Naive thymus-derived CD4-positive, alpha-beta T cell (primary cell): ENCODE measurements around the gene BCKDHB. TPM values are rescaled to one million over a fixed set of nuclear protein-coding genes. Genes with fewer than 3 reads are reported as not detected.
"Not testable (repeated sequence)": the region's sequence is repeated elsewhere in the genome, so short reads cannot be mapped to it uniquely, and the experiment has no call there.

Experiments used
- ATAC-seq: fragments of 150-1000 bp; cut with Tn5 transposase; 2 replicates; pipeline ENCODE4 v1.10.0; 2021; ENCODE audit warnings: mild to moderate bottlenecking, moderate library complexity
- CTCF ChIA-PET: fragments of 350-600 bp; sonication (Branson Sonifier 250); formaldehyde crosslinking; loops from one replicate; lab custom pipeline; 2021; ENCODE audit warnings: antibody characterized with exemption; lab: Charles Lee
- POLR2A ChIA-PET: fragments of 350-600 bp; sonication (Branson Sonifier 250); formaldehyde crosslinking; loops from one replicate; lab custom pipeline; 2021; ENCODE audit warnings: antibody characterized with exemption, inconsistent platforms; lab: Charles Lee
- DNase-seq, 9 donors: peaks; one replicate each; pipeline versions ENCODE4 v3.0.0 to v3.0.0-alpha.2; 2020 to 2022; ENCODE audit warnings: mixed read lengths in 1 of 9
- H3K27ac ChIP-seq: one replicate; pipeline ENCODE4 v1.7.0; 2013; ENCODE audit warnings: mild to moderate bottlenecking, low read depth, low read length, moderate library complexity
- H3K27me3 ChIP-seq, 2 donors: one replicate each; pipeline ENCODE4 v1.7.0; 2013; ENCODE audit warnings: low read length in 2 of 2, mild to moderate bottlenecking in 2 of 2, moderate library complexity in 2 of 2; ENCODE audit not compliant: control insufficient read depth in 2 of 2, insufficient read depth in 2 of 2
- H3K36me3 ChIP-seq, 3 experiments: 1 replicate in 2 of 3; 2 replicates in 1 of 3; pipeline ENCODE4 v1.7.0; 2013; ENCODE audit warnings: low read length in 3 of 3, mild to moderate bottlenecking in 3 of 3, moderate library complexity in 1 of 3; ENCODE audit not compliant: insufficient read depth in 3 of 3, control insufficient read depth in 2 of 3
- H3K4me1 ChIP-seq, 2 donors: one replicate each; pipeline ENCODE4 v1.7.0; 2013; ENCODE audit warnings: low read length in 2 of 2, mild to moderate bottlenecking in 2 of 2, moderate library complexity in 1 of 2; ENCODE audit not compliant: control insufficient read depth in 2 of 2, insufficient read depth in 2 of 2
- H3K4me3 ChIP-seq: 2 replicates; pipeline ENCODE4 v1.7.0; 2013; ENCODE audit warnings: mild to moderate bottlenecking, low read length
- H3K9me3 ChIP-seq, 3 experiments: 1 replicate in 2 of 3; 2 replicates in 1 of 3; pipeline ENCODE4 v1.7.0; 2013; ENCODE audit warnings: low read length in 3 of 3; ENCODE audit not compliant: control insufficient read depth in 2 of 3
- H3K27ac Mint-ChIP-seq, 9 donors: one replicate each; pipeline ENCODE4 v1.8.0; 2020 to 2022; ENCODE audit warnings: mixed read lengths in 9 of 9, mild to moderate bottlenecking in 8 of 9, moderate library complexity in 5 of 9, inconsistent platforms in 2 of 9
- H3K27me3 Mint-ChIP-seq, 5 donors: one replicate each; pipeline ENCODE4 v1.8.0; 2021 to 2022; ENCODE audit warnings: mixed read lengths in 5 of 5, mild to moderate bottlenecking in 1 of 5
- H3K36me3 Mint-ChIP-seq, 5 donors: one replicate each; pipeline ENCODE4 v1.8.0; 2020 to 2022; ENCODE audit warnings: mixed read lengths in 5 of 5, mild to moderate bottlenecking in 3 of 5, inconsistent platforms in 1 of 5
- H3K4me1 Mint-ChIP-seq, 7 donors: one replicate each; pipeline ENCODE4 v1.8.0; 2020 to 2022; ENCODE audit warnings: mixed read lengths in 7 of 7, mild to moderate bottlenecking in 3 of 7, inconsistent platforms in 1 of 7
- H3K4me3 Mint-ChIP-seq, 10 donors: one replicate each; pipeline ENCODE4 v1.8.0; 2020 to 2022; ENCODE audit warnings: mild to moderate bottlenecking in 10 of 10, mixed read lengths in 10 of 10, moderate library complexity in 6 of 10, inconsistent platforms in 2 of 10
- H3K9me3 Mint-ChIP-seq, 11 donors: one replicate each; pipeline ENCODE4 v1.8.0; 2020 to 2022; ENCODE audit warnings: mixed read lengths in 11 of 11, mild to moderate bottlenecking in 4 of 11, inconsistent platforms in 1 of 11, moderate library complexity in 1 of 11
- intact Hi-C, 2 donors: fragments of 100-400 bp; cut with micrococcal nuclease; formaldehyde crosslinking; loops; one replicate each; pipeline ENCODE4 v1.15.1; 2023
- polyA plus RNA-seq, 2 donors: library from polyadenylated mRNA; unstranded; fragments of 300-500 nt; fragmentation: Illumina TruSeq; gene quantifications; one replicate each; pipeline ENCODE4 v1.2.3, GENCODE V29; 2021
- total RNA-seq, 6 experiments: library from RNA in 5 of 6; stranded (reverse) in 5 of 6; gene quantifications; 1 replicate in 5 of 6; 2 replicates in 1 of 6; pipeline ENCODE4 v1.2.3 and lab custom pipeline; 2021 to 2026

Gene BCKDHB
- total RNA-seq (10 to 100 TPM; 13.8 to 22.1 (median 17.4) TPM), polyA plus RNA-seq (10 to 100 TPM; 18.6 to 24.3 TPM), total RNA-seq (lab: John Stamatoyannopoulos, UW) (13.7 reads per million, percentile 42 among the genes with 10 or more reads in this experiment)

DNA sequence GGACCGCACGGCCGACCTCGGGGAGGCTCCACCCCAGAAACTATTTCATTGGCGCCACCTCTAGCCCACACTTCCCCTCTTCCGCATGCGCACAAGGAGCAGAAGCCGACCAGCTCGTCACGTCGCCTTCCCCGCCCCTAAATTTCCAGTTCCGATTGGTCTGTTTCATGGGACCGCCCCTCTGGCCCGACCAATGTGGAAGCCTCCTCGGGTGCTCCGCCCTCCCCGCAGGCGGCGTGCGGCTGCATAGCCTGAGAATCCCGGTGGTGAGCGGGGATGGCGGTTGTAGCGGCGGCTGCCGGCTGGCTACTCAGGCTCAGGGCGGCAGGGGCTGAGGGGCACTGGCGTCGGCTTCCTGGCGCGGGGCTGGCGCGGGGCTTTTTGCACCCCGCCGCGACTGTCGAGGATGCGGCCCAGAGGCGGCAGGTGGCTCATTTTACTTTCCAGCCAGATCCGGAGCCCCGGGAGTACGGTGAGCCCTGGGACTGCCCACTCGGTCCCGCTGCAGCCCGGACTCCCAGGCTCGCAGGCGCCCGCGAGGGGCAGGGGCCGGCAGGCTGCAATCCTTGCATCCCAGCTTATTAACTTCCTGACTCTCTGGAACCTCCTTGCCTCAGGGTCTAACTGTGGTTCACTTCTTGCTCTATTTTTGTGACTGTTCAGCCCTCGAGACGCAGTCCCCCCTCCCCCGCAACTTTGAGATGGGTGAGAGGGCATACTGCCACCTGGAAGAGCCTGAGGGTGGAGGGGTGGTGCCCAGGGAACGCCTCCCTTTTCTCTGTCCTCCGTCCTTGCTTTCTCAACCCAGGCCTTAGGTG lies at the start of gene BCKDHB:
Gene BCKDHB, plus strand, starts transcription at position 254 of the 818 bp plus-strand sequence. Its CDS starts 23 bp downstream, at position 277.
- H3K4me3 ChIP-seq: peak within 1 kb of the TSS; percentile 77
- Mint-ChIP-seq H3K36me3 (no peaks in the 10 kb centered on the region), H3K9me3 (no peaks in the 10 kb centered on the region), H3K4me3 (peak within 1 kb of the TSS; percentile 86 to 98 (median 94)), H3K27me3 (peaks cover 5 to 16% (median 11%) of the 10 kb centered on the region in 5 donors), H3K4me1 (peaks cover 17 to 34% (median 24%) of the 10 kb centered on the region in 7 donors), H3K27ac (peak within 1 kb of the TSS; percentile 78 to 94 (median 91))
- H3K27ac ChIP-seq: peak within 1 kb of the TSS; percentile 75
- CTCF ChIA-PET: interaction anchor here (0.6 to 1.6 kb wide), 7 partner anchors 13 to 1647 kb away, joined by 3 to 6 read pairs (median 3); no protein-coding TSS in a partner anchor
- POLR2A ChIA-PET: interaction anchor here (0.7 to 2.1 kb wide), 9 partner anchors 13 to 1646 kb away, joined by 3 to 15 read pairs (median 4); partner anchors contain the start of genes PHIP and TENT5A
- H3K9me3 ChIP-seq: no peaks in the 10 kb centered on the region
- intact Hi-C loops: loop anchor here (1.0 to 10.0 kb wide), 14 partner anchors 12 to 1646 kb away; partner anchors contain the start of genes HMGN3 (in 2 of the 2), LCA5 (in 2 of the 2), PHIP (in 2 of the 2) and TENT5A (in 2 of the 2)
- ATAC-seq: peak; percentile 99
- peaks cover 0 to 6% of the 10 kb centered on the region in 2 donors for H3K4me1 ChIP-seq
- H3K36me3 ChIP-seq: peaks cover 0 to 3% (median 0%) of the 10 kb centered on the region in 3 experiments
- H3K27me3 ChIP-seq: no peaks in the 10 kb centered on the region
- DNase-seq: peak; percentile 91 to 99 (median 98)

GRCh38 chr6:80060774-80061173 lies 45.7 kb upstream of the BCKDHB start:
- intact Hi-C loops: no loop called here
- H3K9me3 ChIP-seq: no peaks in the 10 kb centered on the region
- CTCF ChIA-PET: no interaction called here
- Mint-ChIP-seq H3K9me3 (peaks cover 0 to under 1% (median 0%) of the 10 kb centered on the region in 11 donors), H3K27me3 (peaks cover 0 to 7% (median 0%) of the 10 kb centered on the region in 5 donors), H3K27ac (no peak overlapping the region), H3K36me3 (peaks cover 0 to 2% (median 0%) of the 10 kb centered on the region in 5 donors), H3K4me1 (no peaks in the 10 kb centered on the region), H3K4me3 (no peak overlapping the region)
- H3K27ac ChIP-seq: no peak overlapping the region
- POLR2A ChIA-PET: no interaction called here
- no peaks in the 10 kb centered on the region for H3K36me3 ChIP-seq
- DNase-seq (no peak), ATAC-seq (no peak)
- H3K27me3 ChIP-seq: no peaks in the 10 kb centered on the region
- H3K4me3 ChIP-seq: no peak overlapping the region
- no peaks in the 10 kb centered on the region for H3K4me1 ChIP-seq

- H3K36me3 ChIP-seq, POLR2A ChIA-PET, H3K36me3 Mint-ChIP-seq, H3K4me1 ChIP-seq, H3K27ac Mint-ChIP-seq, H3K27ac ChIP-seq, CTCF ChIA-PET, H3K4me3 Mint-ChIP-seq, H3K4me1 Mint-ChIP-seq, H3K9me3 ChIP-seq, H3K27me3 ChIP-seq, intact Hi-C loops, ATAC-seq, DNase-seq, H3K4me3 ChIP-seq: not testable (repeated sequence)
- peaks cover 0 to 16% (median 9%) of the 10 kb centered on the region in 5 donors for H3K27me3 Mint-ChIP-seq
- H3K9me3 Mint-ChIP-seq: peaks cover 0 to 14% (median 5%) of the 10 kb centered on the region in 11 donors
Observed at GRCh38 chr6:80068146-80068545, 38.3 kb upstream of the BCKDHB start.

DNA sequence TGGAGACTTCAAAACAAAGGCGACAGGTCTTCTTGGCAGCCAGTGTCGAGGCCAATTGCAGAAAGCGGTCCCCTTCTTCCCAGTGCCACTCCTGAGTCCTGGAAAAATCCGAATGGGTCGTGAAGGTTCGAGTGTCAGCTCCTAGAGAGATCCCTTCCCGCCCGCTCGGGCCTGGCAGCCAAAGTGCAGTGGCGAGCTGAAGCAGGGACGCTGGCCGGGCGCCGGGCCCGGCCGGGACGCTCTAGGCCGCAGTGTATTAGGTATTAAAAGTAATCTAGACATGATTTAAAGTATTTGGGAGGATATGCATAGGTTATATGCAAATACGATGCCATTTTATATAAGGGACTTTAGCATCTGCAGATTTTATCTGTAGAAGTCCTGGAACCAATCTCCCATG lies 36.0 kb upstream of the BCKDHB start:
- H3K27ac ChIP-seq, H3K9me3 ChIP-seq, CTCF ChIA-PET, H3K4me3 ChIP-seq, H3K4me1 ChIP-seq, H3K36me3 ChIP-seq, H3K4me3 Mint-ChIP-seq, ATAC-seq, intact Hi-C loops, DNase-seq, H3K36me3 Mint-ChIP-seq, H3K4me1 Mint-ChIP-seq, H3K27ac Mint-ChIP-seq, POLR2A ChIA-PET, H3K27me3 ChIP-seq: not testable (repeated sequence)
- Mint-ChIP-seq H3K27me3 (peaks cover 7 to 21% (median 9%) of the 10 kb centered on the region in 5 donors), H3K9me3 (peaks cover 0 to 26% (median 9%) of the 10 kb centered on the region in 11 donors)

- Mint-ChIP-seq H3K27ac (no peak overlapping the region), H3K27me3 (peaks cover 0 to 26% (median 10%) of the 10 kb centered on the region in 5 donors), H3K9me3 (peaks cover 0 to 19% (median 8%) of the 10 kb centered on the region in 11 donors), H3K4me1 (peaks cover 0 to 5% (median 0%) of the 10 kb centered on the region in 7 donors), H3K4me3 (no peak overlapping the region), H3K36me3 (no peaks in the 10 kb centered on the region)
- Histone ChIP-seq H3K4me1 (no peaks in the 10 kb centered on the region), H3K9me3 (no peaks in the 10 kb centered on the region), H3K4me3 (no peak overlapping the region), H3K27me3 (no peaks in the 10 kb centered on the region), H3K36me3 (no peaks in the 10 kb centered on the region), H3K27ac (no peak overlapping the region)
- ChIA-PET CTCF (no interaction called here), POLR2A (no interaction called here)
- DNase-seq: no peak
- no peak for ATAC-seq
- intact Hi-C loops: no loop called here
Observed at GRCh38 chr6:80077067-80077466, 29.4 kb upstream of the BCKDHB start.

GRCh38 chr6:80088637-80089036 lies 17.8 kb upstream of the BCKDHB start:
- Mint-ChIP-seq H3K27ac (no peak overlapping the region), H3K9me3 (no peaks in the 10 kb centered on the region), H3K4me3 (no peak overlapping the region), H3K27me3 (peaks cover 7 to 35% (median 11%) of the 10 kb centered on the region in 5 donors), H3K4me1 (no peaks in the 10 kb centered on the region), H3K36me3 (no peaks in the 10 kb centered on the region)
- Histone ChIP-seq H3K27ac (no peak overlapping the region), H3K36me3 (no peaks in the 10 kb centered on the region), H3K27me3 (no peaks in the 10 kb centered on the region), H3K9me3 (no peaks in the 10 kb centered on the region), H3K4me1 (no peaks in the 10 kb centered on the region), H3K4me3 (no peak overlapping the region)
- POLR2A ChIA-PET: no interaction called here
- no peak for DNase-seq
- no peak for ATAC-seq
- intact Hi-C loops: no loop called here
- CTCF ChIA-PET: no interaction called here
